ENCODE results near the gene NAT9. TPM values are rescaled to one million over a fixed set of nuclear protein-coding genes. Genes with fewer than 3 reads are reported as not detected.

Gene NAT9
- total RNA-seq, 5 donors from 2014 or later (not counting 1 experiment from before 2014, with no cell fraction given): 37.2 to 74.4 (median 71.9) TPM

GRCh38 chr17:74728033-74728701 lies 48.0 kb downstream of the NAT9 start:
- no peak for DNase-seq
- POLR2A ChIA-PET: no interaction called here

GRCh38 chr17:74725111-74725510 lies 51.0 kb downstream of the NAT9 start:
- H3K4me3 Mint-ChIP-seq: no peak overlapping the region
- DNase-seq (no peak), ATAC-seq (replicated peaks in 1 of 4) (no peak)
- Histone ChIP-seq H3K36me3 (ENCODE audit: control insufficient read depth in 2 of 2, extremely low read depth in 1 of 2, insufficient read depth in 1 of 2, low read length in 1 of 2) (no peaks in the 10 kb centered on the region), H3K4me1 (ENCODE audit: control insufficient read depth in 1 of 2, extremely low read depth in 1 of 2, insufficient read depth in 2 of 2, low read length in 2 of 2) (peaks cover 0 to 12% of the 10 kb centered on the region in 2 experiments), H3K27ac (ENCODE audit: low read length) (no peak overlapping the region), H3K4me3 (ENCODE audit: control insufficient read depth in 1 of 2, extremely low read depth in 1 of 2, low read length in 1 of 2) (no peak overlapping the region), H3K9me3 (no peaks in the 10 kb centered on the region), H3K27me3 (replicated peaks in 1 of 2; ENCODE audit: control insufficient read depth in 2 of 2, extremely low read depth in 1 of 2, insufficient read depth in 2 of 2, low read length in 1 of 2) (no peaks in the 10 kb centered on the region)
- H3K27ac Mint-ChIP-seq: no peak overlapping the region
- H3K4me1 Mint-ChIP-seq: peaks cover 0 to 2% (median 2%) of the 10 kb centered on the region in 3 donors
- 100% methylated on average over 1 of the region's 3 CpGs for WGBS (ENCODE audit: insufficient coverage)
- H3K9me3 Mint-ChIP-seq: no peaks in the 10 kb centered on the region
- no peaks in the 10 kb centered on the region for H3K27me3 Mint-ChIP-seq
- POLR2A ChIA-PET: interaction anchor here in 1 of 2 donors (1.3 kb wide), 1 partner anchor 11 kb away, joined by 4 read pairs; no protein-coding TSS in a partner anchor
- CTCF ChIA-PET: interaction anchor here in 1 of 2 donors (0.5 kb wide), 1 partner anchor 49 kb away, joined by 7 read pairs; no protein-coding TSS in a partner anchor
- H3K36me3 Mint-ChIP-seq: no peaks in the 10 kb centered on the region

More at GRCh38 chr17:74728033-74728701, 48.0 kb downstream of the NAT9 start:
- Mint-ChIP-seq H3K4me3 (no peak overlapping the region), H3K27me3 (no peaks in the 10 kb centered on the region), H3K36me3 (no peaks in the 10 kb centered on the region), H3K9me3 (no peaks in the 10 kb centered on the region), H3K4me1 (peaks cover 0 to 17% (median 16%) of the 10 kb centered on the region in 3 donors), H3K27ac (no peak overlapping the region)
- Histone ChIP-seq H3K4me1 (ENCODE audit: control insufficient read depth in 1 of 2, extremely low read depth in 1 of 2, insufficient read depth in 2 of 2, low read length in 2 of 2) (peaks cover 0 to 34% of the 10 kb centered on the region in 2 experiments), H3K9me3 (no peaks in the 10 kb centered on the region), H3K27ac (ENCODE audit: low read length) (no peak overlapping the region), H3K4me3 (ENCODE audit: control insufficient read depth in 1 of 2, extremely low read depth in 1 of 2, low read length in 1 of 2) (no peak overlapping the region), H3K27me3 (replicated peaks in 1 of 2; ENCODE audit: control insufficient read depth in 2 of 2, extremely low read depth in 1 of 2, insufficient read depth in 2 of 2, low read length in 1 of 2) (no peaks in the 10 kb centered on the region), H3K36me3 (ENCODE audit: control insufficient read depth in 2 of 2, extremely low read depth in 1 of 2, insufficient read depth in 1 of 2, low read length in 1 of 2) (no peaks in the 10 kb centered on the region)
- ATAC-seq (replicated peaks in 1 of 4): no peak
- CTCF ChIA-PET: no interaction called here
- WGBS (ENCODE audit: insufficient coverage): 97% methylated on average over 3 of the region's 3 CpGs

- Mint-ChIP-seq H3K27me3 (no peaks in the 10 kb centered on the region), H3K4me1 (no peaks in the 10 kb centered on the region), H3K36me3 (no peaks in the 10 kb centered on the region), H3K27ac (no peak overlapping the region), H3K9me3 (no peaks in the 10 kb centered on the region), H3K4me3 (no peak overlapping the region)
- H3K4me3 ChIP-seq (ENCODE audit: control insufficient read depth in 1 of 2, extremely low read depth in 1 of 2, low read length in 1 of 2): no peak overlapping the region
- 83% methylated on average over 5 of the region's 5 CpGs for WGBS (ENCODE audit: insufficient coverage)
- no peaks in the 10 kb centered on the region for H3K36me3 ChIP-seq (ENCODE audit: control insufficient read depth in 2 of 2, extremely low read depth in 1 of 2, insufficient read depth in 1 of 2, low read length in 1 of 2)
- H3K27me3 ChIP-seq (replicated peaks in 1 of 2; ENCODE audit: control insufficient read depth in 2 of 2, extremely low read depth in 1 of 2, insufficient read depth in 2 of 2, low read length in 1 of 2): no peaks in the 10 kb centered on the region
- H3K9me3 ChIP-seq: no peaks in the 10 kb centered on the region
- H3K27ac ChIP-seq (ENCODE audit: low read length): no peak overlapping the region
- no peaks in the 10 kb centered on the region for H3K4me1 ChIP-seq (ENCODE audit: control insufficient read depth in 1 of 2, extremely low read depth in 1 of 2, insufficient read depth in 2 of 2, low read length in 2 of 2)
- ATAC-seq (replicated peaks in 1 of 4) (no peak), DNase-seq (no peak)
- POLR2A ChIA-PET: interaction anchor here in 1 of 2 donors (1.3 kb wide), 1 partner anchor 13 kb away, joined by 4 read pairs; no protein-coding TSS in a partner anchor
- CTCF ChIA-PET: interaction anchor here in 1 of 2 donors (0.5 kb wide), 1 partner anchor 190 kb away, joined by 4 read pairs; no protein-coding TSS in a partner anchor
Observed at GRCh38 chr17:74723891-74724290, 52.3 kb downstream of the NAT9 start.

- CTCF ChIA-PET: no interaction called here
- no peak for ATAC-seq (replicated peaks in 1 of 4)
- H3K4me1 Mint-ChIP-seq: no peaks in the 10 kb centered on the region
Observed at GRCh38 chr17:74722782-74723181, 53.4 kb downstream of the NAT9 start.

More at GRCh38 chr17:74722782-74723181, 53.4 kb downstream of the NAT9 start:
- H3K4me3 Mint-ChIP-seq: no peak overlapping the region
- H3K9me3 Mint-ChIP-seq: no peaks in the 10 kb centered on the region
- no CpG with 5 or more reads among the region's 4 CpGs for WGBS (ENCODE audit: insufficient coverage)
- no peaks in the 10 kb centered on the region for H3K36me3 ChIP-seq (ENCODE audit: control insufficient read depth in 2 of 2, extremely low read depth in 1 of 2, insufficient read depth in 1 of 2, low read length in 1 of 2)
- H3K27me3 Mint-ChIP-seq: no peaks in the 10 kb centered on the region
- peaks cover 0 to 2% of the 10 kb centered on the region in 2 experiments for H3K27me3 ChIP-seq (replicated peaks in 1 of 2; ENCODE audit: control insufficient read depth in 2 of 2, extremely low read depth in 1 of 2, insufficient read depth in 2 of 2, low read length in 1 of 2)
- no peaks in the 10 kb centered on the region for H3K9me3 ChIP-seq
- no peak for DNase-seq
- POLR2A ChIA-PET: no interaction called here
- no peaks in the 10 kb centered on the region for H3K4me1 ChIP-seq (ENCODE audit: control insufficient read depth in 1 of 2, extremely low read depth in 1 of 2, insufficient read depth in 2 of 2, low read length in 2 of 2)
- H3K4me3 ChIP-seq (ENCODE audit: control insufficient read depth in 1 of 2, extremely low read depth in 1 of 2, low read length in 1 of 2): no peak overlapping the region
- H3K27ac Mint-ChIP-seq: no peak overlapping the region
- H3K27ac ChIP-seq (ENCODE audit: low read length): no peak overlapping the region
- no peaks in the 10 kb centered on the region for H3K36me3 Mint-ChIP-seq

Other genes with a start within 250 kb of the NAT9 start
- gene CD300LB, start 244.9 kb downstream of the NAT9 start, total RNA-seq: not detected
- gene CD300C, start 230.2 kb downstream of the NAT9 start, total RNA-seq: under 1 TPM in 1 of 5 donors, not detected in 4; 0.18 TPM
- gene CD300H, start 208.8 kb downstream of the NAT9 start, total RNA-seq: not detected
- gene CD300LD, start 184.1 kb downstream of the NAT9 start, total RNA-seq: under 1 TPM in 1 of 5 donors, not detected in 4; 0.47 TPM
- gene CD300E, start 152.6 kb downstream of the NAT9 start, total RNA-seq: under 1 TPM in 1 of 5 donors, not detected in 4; 0.38 TPM
- under 1 TPM in 1 of 5 donors, not detected in 4; 0.25 TPM for gene CD300LF, start 63.4 kb downstream of the NAT9 start, total RNA-seq
- 10 to 100 TPM; 31.2 to 73.4 (median 40.7) TPM for gene RAB37, start 39.1 kb downstream of the NAT9 start, total RNA-seq
- gene NHERF1, start 27.7 kb downstream of the NAT9 start, total RNA-seq: 100 to 1,000 TPM; 104 to 260 (median 223) TPM
- not detected for gene GRIN2C, start 83.5 kb upstream of the NAT9 start, total RNA-seq
- gene FDXR, start 96.6 kb upstream of the NAT9 start, total RNA-seq: 10 to 100 TPM in 3 of 5 donors, 1 to 10 TPM in 2; 4.2 to 20.7 (median 15.3) TPM
- gene FADS6, start 117.3 kb upstream of the NAT9 start, total RNA-seq: not detected
- gene USH1G, start 146.9 kb upstream of the NAT9 start, total RNA-seq: not detected
- gene OTOP2, start 147.9 kb upstream of the NAT9 start, total RNA-seq: not detected
- gene OTOP3, start 159.6 kb upstream of the NAT9 start, total RNA-seq: not detected
- 10 to 100 TPM; 12.7 to 21.0 (median 14.5) TPM for gene HID1, start 196.4 kb upstream of the NAT9 start, total RNA-seq
- under 1 TPM in 4 of 5 donors, not detected in 1; 0.12 to 0.29 (median 0.19) TPM for gene CDR2L, start 211.3 kb upstream of the NAT9 start, total RNA-seq
- 10 to 100 TPM; 15.6 to 30.6 (median 26.6) TPM for gene MRPL58, start 236.3 kb upstream of the NAT9 start, total RNA-seq

Measured in T-cell (primary cell).